ENCODE measurements around the gene NFATC2.

NFATC2 gene

DNA sequence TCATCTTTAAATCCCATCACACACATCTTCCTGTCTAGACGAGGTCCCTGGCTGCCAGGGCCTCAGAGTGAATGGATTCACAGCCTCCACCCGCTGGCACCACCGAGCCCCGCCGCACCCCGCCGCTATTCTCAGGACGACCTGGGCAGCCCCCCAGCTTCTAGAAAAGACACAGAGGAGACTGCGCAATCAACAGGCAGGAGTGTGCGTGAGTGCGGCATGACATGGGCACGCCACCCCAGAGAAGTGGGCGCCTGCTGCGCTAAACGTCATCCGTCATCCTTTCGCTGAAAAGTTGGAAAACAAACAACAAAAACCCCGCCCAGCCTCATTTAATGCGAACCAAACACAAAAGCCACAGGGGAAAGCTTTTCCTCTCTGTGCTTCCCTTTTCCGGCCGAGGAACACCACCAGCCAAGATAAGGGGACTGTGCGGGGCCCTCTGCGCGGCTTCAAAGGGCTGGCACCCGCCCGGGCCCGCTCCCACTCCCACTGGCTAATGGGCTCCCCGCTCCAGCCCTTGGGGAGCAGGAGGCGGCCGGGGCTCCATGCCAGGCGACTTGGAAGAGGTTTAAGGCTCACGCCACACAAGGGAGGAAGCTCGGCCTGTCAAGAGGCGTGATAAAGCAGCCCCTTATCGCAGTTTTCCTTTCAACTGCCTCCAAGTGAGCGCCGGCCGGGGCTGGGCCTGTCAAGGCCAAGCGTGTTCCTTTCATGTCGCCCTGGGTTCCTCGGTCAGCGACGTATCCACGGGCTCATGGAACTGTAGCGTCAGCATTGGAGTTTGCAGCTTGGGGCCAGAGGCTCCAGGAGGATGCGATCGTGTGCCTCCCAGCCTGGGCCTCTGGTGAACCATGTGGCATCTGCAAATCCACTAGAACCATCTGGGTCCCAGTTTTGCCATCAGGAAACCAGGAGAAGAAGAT, 50.1 kb downstream of the NFATC2 start:
- no peak overlapping the region for H3K4me3 ChIP-seq (ENCODE audit: low read depth, low read length)
- TF ChIP-seq, protein P1, sequence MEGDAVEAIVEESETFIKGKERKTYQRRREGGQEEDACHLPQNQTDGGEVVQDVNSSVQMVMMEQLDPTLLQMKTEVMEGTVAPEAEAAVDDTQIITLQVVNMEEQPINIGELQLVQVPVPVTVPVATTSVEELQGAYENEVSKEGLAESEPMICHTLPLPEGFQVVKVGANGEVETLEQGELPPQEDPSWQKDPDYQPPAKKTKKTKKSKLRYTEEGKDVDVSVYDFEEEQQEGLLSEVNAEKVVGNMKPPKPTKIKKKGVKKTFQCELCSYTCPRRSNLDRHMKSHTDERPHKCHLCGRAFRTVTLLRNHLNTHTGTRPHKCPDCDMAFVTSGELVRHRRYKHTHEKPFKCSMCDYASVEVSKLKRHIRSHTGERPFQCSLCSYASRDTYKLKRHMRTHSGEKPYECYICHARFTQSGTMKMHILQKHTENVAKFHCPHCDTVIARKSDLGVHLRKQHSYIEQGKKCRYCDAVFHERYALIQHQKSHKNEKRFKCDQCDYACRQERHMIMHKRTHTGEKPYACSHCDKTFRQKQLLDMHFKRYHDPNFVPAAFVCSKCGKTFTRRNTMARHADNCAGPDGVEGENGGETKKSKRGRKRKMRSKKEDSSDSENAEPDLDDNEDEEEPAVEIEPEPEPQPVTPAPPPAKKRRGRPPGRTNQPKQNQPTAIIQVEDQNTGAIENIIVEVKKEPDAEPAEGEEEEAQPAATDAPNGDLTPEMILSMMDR (IDR thresholded peaks at IDR 0.05; ENCODE audit: control insufficient read depth, extremely low read depth, insufficient read depth) = no peak
- no peak for DNase-seq (ENCODE audit: low read depth)

DNA sequence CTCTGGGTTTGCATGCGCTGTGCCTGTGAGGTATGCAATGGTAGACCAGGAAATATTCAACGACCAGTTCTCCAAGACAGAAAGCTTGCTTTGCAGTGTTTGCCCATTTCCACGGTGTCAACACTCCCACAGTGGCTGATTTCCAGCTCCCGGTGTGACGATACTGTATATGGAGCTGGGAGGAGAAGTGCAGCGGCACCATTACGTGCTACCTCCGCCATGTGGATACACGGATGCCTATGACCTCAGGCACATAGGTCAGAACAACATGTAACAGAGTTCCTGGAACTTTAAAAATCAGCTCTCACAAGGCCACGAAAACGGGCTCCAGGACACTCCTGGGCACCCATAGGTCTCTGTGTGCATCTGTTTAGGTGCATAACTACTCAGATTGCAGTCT, 51.1 kb downstream of the NFATC2 start:
- no peak overlapping the region for H3K4me3 ChIP-seq (ENCODE audit: low read depth, low read length)
- TF ChIP-seq, protein P1 (IDR thresholded peaks at IDR 0.05; ENCODE audit: control insufficient read depth, extremely low read depth, insufficient read depth) = no peak
- no peak for DNase-seq (ENCODE audit: low read depth)

DNA sequence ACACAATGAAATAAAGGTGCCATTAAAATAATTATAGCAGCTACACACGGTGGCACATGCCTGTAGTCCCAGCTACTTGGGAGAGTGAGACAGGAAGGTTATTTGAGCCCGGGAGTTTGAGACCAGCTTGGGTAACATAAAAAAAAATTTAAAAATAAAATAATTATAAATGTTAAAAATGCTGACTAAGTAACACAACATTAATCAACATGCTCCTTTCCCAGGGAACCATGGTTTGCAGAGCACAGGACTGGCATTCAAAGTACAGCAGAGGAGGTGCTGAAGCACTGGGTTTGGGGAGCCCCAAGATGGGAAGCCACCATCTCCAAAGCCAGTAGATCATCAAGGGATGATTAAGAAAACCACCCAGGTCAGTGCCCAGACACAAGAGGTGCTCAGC, 51.9 kb downstream of the NFATC2 start:
- no peak for DNase-seq (ENCODE audit: low read depth)
- TF ChIP-seq, protein P1 (IDR thresholded peaks at IDR 0.05; ENCODE audit: control insufficient read depth, extremely low read depth, insufficient read depth) = no peak
- no peak overlapping the region for H3K4me3 ChIP-seq (ENCODE audit: low read depth, low read length)

DNA sequence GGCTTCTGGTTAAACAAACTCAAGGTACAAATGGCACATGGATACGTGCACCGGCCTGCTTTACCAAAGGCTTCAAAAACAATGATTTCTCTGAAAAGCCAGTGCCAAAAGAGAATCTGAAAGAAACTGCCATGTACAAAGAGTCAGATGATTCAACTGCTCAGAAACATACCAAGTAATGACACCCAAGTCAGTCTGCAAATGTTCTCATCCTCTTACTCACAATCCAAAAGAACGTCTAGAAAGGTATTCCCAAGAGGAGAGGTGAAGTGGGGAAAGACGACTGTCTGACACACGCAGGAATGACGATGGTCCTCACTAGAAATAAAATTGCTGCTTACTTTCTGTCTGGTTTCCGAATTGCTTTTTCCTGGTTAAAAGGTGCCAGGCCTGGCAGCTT, 52.9 kb downstream of the NFATC2 start:
- no peak for DNase-seq (ENCODE audit: low read depth)
- TF ChIP-seq, protein P1 (IDR thresholded peaks at IDR 0.05; ENCODE audit: control insufficient read depth, extremely low read depth, insufficient read depth) = no peak
- no peak overlapping the region for H3K4me3 ChIP-seq (ENCODE audit: low read depth, low read length)

DNA sequence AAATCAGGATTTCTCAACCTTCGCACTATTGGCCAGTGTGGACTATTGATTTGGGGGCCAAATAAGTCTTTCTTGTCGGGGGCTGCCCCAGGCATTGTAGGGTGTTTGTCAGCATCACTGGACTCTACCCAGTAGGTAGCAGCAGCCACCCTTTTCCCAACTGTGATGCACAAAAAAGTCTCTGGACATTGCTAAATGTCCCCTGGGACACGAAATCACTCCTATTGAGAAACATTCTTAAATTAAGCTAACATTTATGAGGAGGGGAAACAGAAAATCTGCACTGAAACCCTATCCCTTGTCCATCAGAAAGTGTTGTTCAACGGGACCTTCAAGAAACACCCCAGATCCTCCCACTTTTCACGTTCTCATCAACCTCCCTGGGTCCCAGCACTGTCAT, 54.2 kb downstream of the NFATC2 start:
- no peak overlapping the region for H3K4me3 ChIP-seq (ENCODE audit: low read depth, low read length)
- TF ChIP-seq, protein P1 (IDR thresholded peaks at IDR 0.05; ENCODE audit: control insufficient read depth, extremely low read depth, insufficient read depth) = no peak
- no peak for DNase-seq (ENCODE audit: low read depth)

DNA sequence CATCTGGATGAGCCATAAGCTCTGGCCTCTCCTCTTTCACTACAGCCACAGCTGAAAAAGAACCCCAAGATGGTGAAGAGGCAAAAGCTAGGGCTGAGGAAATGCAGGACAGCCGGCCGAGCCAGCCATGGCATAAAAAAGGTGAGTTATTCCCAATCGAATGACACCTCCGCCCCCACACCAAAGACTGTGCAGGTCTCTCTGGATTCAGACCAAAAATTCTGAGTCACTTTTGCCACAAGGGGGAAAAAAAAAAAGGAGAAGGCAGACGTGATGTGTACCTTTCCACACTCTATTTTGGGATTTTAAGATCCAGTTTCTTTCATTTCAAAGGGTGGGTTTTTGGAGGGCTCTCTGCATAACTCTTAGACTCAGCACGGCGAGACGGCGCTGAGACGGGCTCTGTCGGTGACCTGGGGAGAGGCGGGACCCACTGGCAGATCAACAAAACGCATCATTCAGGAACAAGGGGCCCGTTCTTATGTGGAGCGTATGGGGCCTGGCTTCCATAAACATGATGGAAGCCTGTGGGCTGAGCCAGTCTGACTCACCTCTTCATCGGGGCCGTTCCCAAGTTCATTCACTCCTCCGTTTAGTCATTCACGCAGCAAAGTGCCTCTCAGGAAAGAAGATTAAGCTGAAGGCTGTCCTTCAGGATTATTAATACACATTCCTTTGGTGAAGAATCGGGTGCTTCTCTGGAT, 54.8 kb downstream of the NFATC2 start:
- H3K4me3 ChIP-seq (ENCODE audit: low read depth, low read length) = no peak overlapping the region
- TF ChIP-seq, protein P1 (IDR thresholded peaks at IDR 0.05; ENCODE audit: control insufficient read depth, extremely low read depth, insufficient read depth) = no peak
- no peak for DNase-seq (ENCODE audit: low read depth)

Data from LNCaP clone FGC (cell line).